Activated CD4-positive, alpha-beta memory T cell treated with anti-CD3 and anti-CD28 coated beads, Interleukin-2, amount 10 ng/mL, durations not matched to agents 7 days and 5 days (primary cell): ENCODE measurements around the gene GARNL3. TPM values are rescaled to one million over a fixed set of nuclear protein-coding genes. Genes with fewer than 3 reads are reported as not detected.

Experiments used
- CTCF ChIA-PET: fragments of 350-600 bp; sonication (Branson Sonifier 250); formaldehyde crosslinking; loops from one replicate; lab custom pipeline; 2021; ENCODE audit warnings: antibody characterized with exemption, inconsistent platforms; lab: Charles Lee
- POLR2A ChIA-PET: fragments of 350-600 bp; sonication (Branson Sonifier 250); formaldehyde crosslinking; loops from one replicate; lab custom pipeline; 2021; ENCODE audit warnings: antibody characterized with exemption; lab: Charles Lee
- DNase-seq: peaks from one replicate; pipeline ENCODE4 v3.0.0-alpha.2; 2020
- H3K27ac Mint-ChIP-seq: one replicate; pipeline ENCODE4 v1.8.0; 2021; ENCODE audit warnings: mild to moderate bottlenecking, mixed read lengths
- H3K27me3 Mint-ChIP-seq: one replicate; pipeline ENCODE4 v1.8.0; 2021; ENCODE audit warnings: mixed read lengths
- H3K36me3 Mint-ChIP-seq: one replicate; pipeline ENCODE4 v1.8.0; 2021; ENCODE audit warnings: low read depth, mixed read lengths
- H3K4me1 Mint-ChIP-seq: one replicate; pipeline ENCODE4 v1.8.0; 2021; ENCODE audit warnings: mixed read lengths
- H3K4me3 Mint-ChIP-seq: one replicate; pipeline ENCODE4 v1.8.0; 2021; ENCODE audit warnings: mild to moderate bottlenecking, mixed read lengths
- H3K9me3 Mint-ChIP-seq: one replicate; pipeline ENCODE4 v1.8.0; 2021; ENCODE audit warnings: mixed read lengths
- total RNA-seq, 2 experiments: library from RNA; stranded (reverse); gene quantifications; one replicate each; pipeline ENCODE4 v1.2.3, GENCODE V29; 2021

GARNL3 gene
- total RNA-seq, 2 experiments from 2014 or later = 0.86 to 0.95 TPM

GRCh38 chr9:127422133-127422782 is 157.7 kb downstream of the GARNL3 start:
- Mint-ChIP-seq H3K4me1 (peaks cover 45% of the 10 kb centered on the region), H3K4me3 (no peak overlapping the region), H3K36me3 (peaks cover 14% of the 10 kb centered on the region), H3K27ac (no peak overlapping the region), H3K9me3 (no peaks in the 10 kb centered on the region), H3K27me3 (no peaks in the 10 kb centered on the region)
- POLR2A ChIA-PET = interaction anchor here (2.4 to 4.0 kb wide), 2 partner anchors 25 to 29 kb away, joined by 14 to 75 read pairs; partner anchors contain the start of genes LRSAM1, RPL12 and SLC2A8
- CTCF ChIA-PET = no interaction called here
- no peak for DNase-seq

DNA sequence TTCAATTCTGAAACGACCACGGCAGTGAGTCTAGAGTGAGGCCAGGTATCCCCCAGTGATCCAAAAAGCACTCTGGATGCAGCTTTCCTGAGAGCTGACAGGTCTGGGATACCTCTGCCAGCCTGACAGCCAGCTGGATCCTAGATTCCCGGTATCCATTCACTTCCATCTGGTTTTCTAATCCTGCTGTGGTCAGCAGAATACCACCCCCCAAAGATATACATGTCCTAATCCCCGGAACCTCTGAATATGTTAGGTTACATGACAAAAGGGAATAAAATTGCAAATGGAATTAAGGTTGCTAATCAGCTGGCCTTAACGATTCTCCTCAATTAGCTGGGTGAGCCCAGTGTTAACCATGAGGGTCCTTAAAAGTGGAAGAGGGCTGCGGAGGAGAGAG is 158.2 kb downstream of the GARNL3 start:
- Mint-ChIP-seq H3K27ac (no peak overlapping the region), H3K4me3 (peak overlapping the region; percentile 93)
- CTCF ChIA-PET = interaction anchor here (0.6 to 1.2 kb wide), 2 partner anchors 208 to 455 kb away, joined by 3 read pairs; no protein-coding TSS in a partner anchor

GRCh38 chr9:127423476-127423933 is 158.9 kb downstream of the GARNL3 start:
- CTCF ChIA-PET = interaction anchor here (1.2 to 1.6 kb wide), 2 partner anchors 27 to 209 kb away, joined by 3 to 11 read pairs; partner anchors contain the start of gene SLC2A8
- Mint-ChIP-seq H3K27ac (peak overlapping the region; percentile 91), H3K36me3 (peaks cover 21% of the 10 kb centered on the region), H3K4me1 (peaks cover 53% of the 10 kb centered on the region), H3K4me3 (peak overlapping the region; percentile 93), H3K27me3 (no peaks in the 10 kb centered on the region), H3K9me3 (no peaks in the 10 kb centered on the region)
- POLR2A ChIA-PET = interaction anchor here (0.9 to 4.0 kb wide), 11 partner anchors 8 to 199 kb away, joined by 3 to 75 read pairs (median 5); partner anchors contain the start of genes LRSAM1, RPL12 and SLC2A8
- no peak for DNase-seq

More for the DNA sequence above, 158.2 kb downstream of the GARNL3 start:
- Mint-ChIP-seq H3K9me3 (no peaks in the 10 kb centered on the region), H3K36me3 (peaks cover 15% of the 10 kb centered on the region), H3K4me1 (peaks cover 49% of the 10 kb centered on the region), H3K27me3 (no peaks in the 10 kb centered on the region)
- POLR2A ChIA-PET = interaction anchor here (0.9 to 4.0 kb wide), 4 partner anchors 26 to 178 kb away, joined by 3 to 75 read pairs (median 8); partner anchors contain the start of genes LRSAM1, RPL12 and SLC2A8
- no peak for DNase-seq

DNA sequence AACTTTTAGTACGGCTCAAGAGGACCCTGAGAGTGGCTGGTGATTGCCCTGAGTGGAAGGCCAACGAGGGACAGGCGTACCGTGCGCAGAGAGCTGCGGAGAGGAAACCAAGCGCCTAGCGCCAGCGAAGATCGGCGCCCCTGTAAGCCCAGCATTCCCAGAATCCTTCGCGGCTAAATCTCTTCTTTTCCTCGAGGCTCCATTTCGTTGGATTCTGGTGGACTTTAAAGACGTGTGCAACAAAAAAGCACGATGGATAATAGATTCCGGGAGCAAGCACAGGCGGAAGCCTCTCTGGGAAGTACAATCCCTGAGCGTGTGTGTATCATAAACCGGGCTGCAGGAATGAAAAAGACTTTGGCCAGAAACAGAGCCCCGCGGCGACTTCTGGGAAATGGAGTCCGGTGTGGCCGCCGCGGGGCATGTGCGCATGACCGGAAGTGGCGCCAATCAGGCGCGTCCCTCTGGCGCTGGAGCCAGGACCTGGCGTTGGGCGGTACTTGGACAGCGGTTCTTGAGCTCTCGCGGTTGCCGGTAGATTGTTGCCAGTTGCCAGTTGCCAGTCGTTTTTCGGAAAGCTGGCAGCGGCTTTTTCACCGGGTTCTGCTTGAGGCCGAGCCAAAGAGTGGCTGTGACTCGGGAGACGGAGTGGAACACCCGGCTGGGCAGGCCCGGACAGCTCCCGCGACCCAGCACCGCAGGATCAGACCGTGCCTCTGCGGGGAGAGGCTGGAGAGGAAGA is 159.5 kb downstream of the GARNL3 start, which contains the start of gene ZNF79:
Gene ZNF79, plus strand, starts transcription at position 449 of the 742 bp plus-strand sequence. CDS start 406 bp downstream, outside the sequence.
- H3K27ac Mint-ChIP-seq = peak within 1 kb of the TSS; percentile 91
- POLR2A ChIA-PET = interaction anchor here (0.6 to 4.0 kb wide), 15 partner anchors 9 to 619 kb away, joined by 3 to 75 read pairs (median 4); partner anchors contain the start of genes LRSAM1, RPL12, SLC2A8 and ZBTB43
- no peaks in the 10 kb centered on the region for H3K27me3 Mint-ChIP-seq
- H3K36me3 Mint-ChIP-seq = peaks cover 25% of the 10 kb centered on the region
- peak; percentile 93 for DNase-seq
- peaks cover 52% of the 10 kb centered on the region for H3K4me1 Mint-ChIP-seq
- CTCF ChIA-PET = interaction anchor here (0.5 to 1.6 kb wide), 7 partner anchors 11 to 846 kb away, joined by 3 to 11 read pairs (median 4); partner anchors contain the start of genes LRSAM1, RPL12 and SLC2A8
- H3K9me3 Mint-ChIP-seq = no peaks in the 10 kb centered on the region
- peak within 1 kb of the TSS; percentile 93 for H3K4me3 Mint-ChIP-seq

GRCh38 chr9:127424676-127424999 is 160.1 kb downstream of the GARNL3 start:
- Mint-ChIP-seq H3K27me3 (no peaks in the 10 kb centered on the region), H3K27ac (peak overlapping the region; percentile 91), H3K36me3 (peaks cover 28% of the 10 kb centered on the region), H3K4me1 (peaks cover 52% of the 10 kb centered on the region), H3K4me3 (peak overlapping the region; percentile 93), H3K9me3 (no peaks in the 10 kb centered on the region)
- ChIA-PET POLR2A (interaction anchor here (0.9 to 4.0 kb wide), 12 partner anchors 9 to 620 kb away, joined by 3 to 75 read pairs (median 4); partner anchors contain the start of genes LRSAM1, RPL12, SLC2A8 and ZBTB43), CTCF (interaction anchor here (0.6 to 1.6 kb wide), 5 partner anchors 12 to 847 kb away, joined by 3 to 11 read pairs (median 5); partner anchors contain the start of genes LRSAM1, RPL12 and SLC2A8)
- no peak for DNase-seq

GRCh38 chr9:127426756-127427155 is 162.2 kb downstream of the GARNL3 start:
- CTCF ChIA-PET = no interaction called here
- Mint-ChIP-seq H3K27ac (peak overlapping the region; percentile 88), H3K36me3 (peaks cover 47% of the 10 kb centered on the region), H3K9me3 (no peaks in the 10 kb centered on the region), H3K4me1 (peaks cover 61% of the 10 kb centered on the region), H3K27me3 (no peaks in the 10 kb centered on the region), H3K4me3 (peak overlapping the region; percentile 93)
- POLR2A ChIA-PET = no interaction called here
- DNase-seq = peak; percentile 51

- POLR2A ChIA-PET = interaction anchor here (1.6 to 7.0 kb wide), 2 partner anchors 9 to 22 kb away, joined by 4 to 33 read pairs; partner anchors contain the start of genes LRSAM1 and RPL12
- Mint-ChIP-seq H3K4me1 (peaks cover 53% of the 10 kb centered on the region), H3K36me3 (peaks cover 50% of the 10 kb centered on the region), H3K27ac (peak overlapping the region; percentile 10), H3K9me3 (no peaks in the 10 kb centered on the region), H3K27me3 (no peaks in the 10 kb centered on the region), H3K4me3 (no peak overlapping the region)
- DNase-seq = no peak
- CTCF ChIA-PET = interaction anchor here (1.0 kb wide), 1 partner anchor 27 kb away, joined by 3 read pairs; no protein-coding TSS in a partner anchor
These were observed 163.8 kb downstream of the GARNL3 start for GRCh38 chr9:127428348-127428747.

DNA sequence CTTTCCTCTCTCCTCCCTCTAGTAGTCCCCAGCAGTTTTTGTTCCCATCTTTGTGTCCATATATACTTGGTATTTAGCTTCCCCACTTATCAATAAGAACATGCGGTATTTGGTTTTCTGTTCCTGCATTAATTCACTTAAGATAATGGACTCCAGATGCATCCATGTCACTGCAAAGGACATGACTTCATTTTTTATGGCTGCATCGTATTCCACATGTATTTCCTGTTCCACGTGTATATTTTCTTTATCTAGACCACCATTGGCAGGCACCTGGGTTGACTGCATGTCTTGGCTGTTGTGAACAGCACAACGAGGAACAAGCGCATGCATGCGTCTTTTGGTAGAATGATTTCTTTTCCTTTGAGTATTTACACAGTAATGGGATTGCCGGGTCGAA is 165.8 kb downstream of the GARNL3 start:
- H3K9me3 Mint-ChIP-seq = no peaks in the 10 kb centered on the region
- DNase-seq = no peak
- no peak overlapping the region for H3K27ac Mint-ChIP-seq
- peaks cover 62% of the 10 kb centered on the region for H3K36me3 Mint-ChIP-seq
- no peaks in the 10 kb centered on the region for H3K27me3 Mint-ChIP-seq
- ChIA-PET POLR2A (interaction anchor here (0.7 to 7.0 kb wide), 2 partner anchors 18 to 20 kb away, joined by 3 to 33 read pairs; partner anchors contain the start of genes LRSAM1 and RPL12), CTCF (interaction anchor here (2.1 kb wide), 1 partner anchor 33 kb away, joined by 6 read pairs; the partner anchor contains the start of gene SLC2A8)
- no peak overlapping the region for H3K4me3 Mint-ChIP-seq
- H3K4me1 Mint-ChIP-seq = peaks cover 40% of the 10 kb centered on the region

DNA sequence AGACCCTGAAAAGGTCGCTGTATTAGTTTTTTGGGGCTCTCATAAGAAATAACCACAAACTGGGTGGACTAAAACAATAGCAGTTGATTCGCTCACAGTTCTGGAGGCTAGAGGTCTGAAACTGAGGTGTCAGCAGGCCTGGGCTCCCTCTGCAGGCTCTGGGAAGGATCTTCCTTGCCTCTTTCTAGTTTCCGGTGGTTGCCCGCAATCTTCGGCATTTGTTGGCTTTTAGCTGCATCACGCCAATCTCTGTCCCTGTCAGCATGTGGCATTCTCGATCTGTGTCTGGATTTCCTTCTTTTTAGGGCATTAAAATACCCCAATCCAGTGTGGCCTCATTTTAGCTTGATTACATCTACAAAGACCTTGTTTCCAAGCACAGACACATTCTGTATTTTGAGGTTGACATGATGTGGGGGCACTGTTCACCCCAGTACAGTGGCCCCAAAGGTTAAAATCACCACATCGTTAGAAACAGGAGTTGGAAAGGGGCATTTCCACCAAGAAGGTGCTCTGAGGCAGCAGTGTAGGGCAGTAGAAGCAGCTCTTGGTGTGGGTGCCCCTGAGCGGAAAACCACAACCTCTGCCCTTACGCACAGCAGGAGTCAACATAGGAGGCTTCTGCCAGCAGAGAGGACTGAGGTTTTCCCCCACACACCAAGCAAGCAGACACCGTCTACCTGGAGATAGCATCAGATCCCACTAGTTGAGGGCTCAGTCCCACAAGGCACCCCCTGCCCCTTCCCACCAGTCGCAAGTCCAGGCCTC is 173.1 kb downstream of the GARNL3 start:
- CTCF ChIA-PET = interaction anchor here (1.4 to 2.0 kb wide), 2 partner anchors 9 to 13 kb away, joined by 3 to 5 read pairs; partner anchors contain the start of gene RPL12
- Mint-ChIP-seq H3K27me3 (no peaks in the 10 kb centered on the region), H3K4me3 (no peak overlapping the region), H3K4me1 (peaks cover 16% of the 10 kb centered on the region), H3K27ac (peak overlapping the region; percentile 83), H3K9me3 (peaks cover 4% of the 10 kb centered on the region), H3K36me3 (peaks cover 85% of the 10 kb centered on the region)
- DNase-seq = peak; percentile 45
- POLR2A ChIA-PET = interaction anchor here (1.0 to 4.0 kb wide), 4 partner anchors 9 to 14 kb away, joined by 4 to 33 read pairs (median 8); partner anchors contain the start of genes LRSAM1, RPL12 and ZNF79

DNA sequence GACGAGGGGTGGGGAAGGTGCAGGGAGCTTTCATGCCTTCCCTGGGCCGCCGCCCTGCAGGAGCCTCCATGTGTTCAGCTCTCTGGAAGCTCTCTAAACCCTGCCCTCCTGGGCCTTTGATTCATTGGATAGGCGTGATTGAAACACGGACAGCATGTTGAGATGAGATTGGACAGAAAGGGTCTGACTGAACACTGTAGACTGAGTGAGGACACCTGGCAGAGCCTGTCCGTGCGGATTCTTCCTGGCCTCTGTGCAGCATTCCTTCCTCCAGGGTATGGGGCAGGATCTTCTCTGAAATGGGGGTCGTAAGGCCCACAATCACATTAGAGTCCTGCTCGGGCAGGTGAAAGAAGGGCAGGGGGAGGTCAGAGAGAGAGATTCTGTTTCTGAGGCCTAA is 173.8 kb downstream of the GARNL3 start:
- ChIA-PET CTCF (interaction anchor here (1.4 to 2.0 kb wide), 2 partner anchors 8 to 12 kb away, joined by 3 to 5 read pairs; partner anchors contain the start of gene RPL12), POLR2A (interaction anchor here (1.0 to 4.0 kb wide), 3 partner anchors 9 to 12 kb away, joined by 4 to 33 read pairs (median 13); partner anchors contain the start of genes LRSAM1 and RPL12)
- Mint-ChIP-seq H3K4me3 (no peak overlapping the region), H3K36me3 (peaks cover 87% of the 10 kb centered on the region), H3K27ac (peak overlapping the region; percentile 83), H3K9me3 (peaks cover 8% of the 10 kb centered on the region), H3K27me3 (no peaks in the 10 kb centered on the region), H3K4me1 (peaks cover 16% of the 10 kb centered on the region)
- DNase-seq = no peak
